A673 (cell line): ENCODE measurements around the gene ZNF416. TPM values are rescaled to one million over a fixed set of nuclear protein-coding genes. Genes with fewer than 3 reads are reported as not detected.
A peak's percentile ranks its signal among the peaks of the same experiment; 100 is the strongest.

Experiments used
- BruUV-seq: library from RNA; stranded (reverse); fragments of 400-500 nt; replicated peaks from 2 replicates; lab custom pipeline; 2021; lab: Mats Ljungman, UMichigan
- CTCF ChIA-PET: fragments of 300-600 bp; sonication (Branson Sonifier 250); formaldehyde crosslinking; loops from one replicate; lab custom pipeline; 2022; ENCODE audit warnings: antibody characterized with exemption; lab: Charles Lee
- POLR2A ChIA-PET: fragments of 300-600 bp; sonication (Branson Sonifier 250); formaldehyde crosslinking; loops from one replicate; lab custom pipeline; 2022; ENCODE audit warnings: antibody characterized with exemption; ENCODE audit not compliant: low non-redundant PET; lab: Charles Lee
- DNase-seq: peaks from one replicate; pipeline ENCODE4 v3.0.0-alpha.2; 2015; ENCODE audit warnings: low spot score
- H3K27ac ChIP-seq: fragments of 200-600 bp; sonication (generic); 2 replicates; pipeline ENCODE4 v1.5.1; 2016; ENCODE audit warnings: mixed run types, low read depth, mild to moderate bottlenecking, mixed read lengths, antibody characterized with exemption, low read length; ENCODE audit not compliant: poor library complexity, severe bottlenecking
- H3K27me3 ChIP-seq: fragments of 200-600 bp; sonication (generic); replicated peaks from 2 replicates; pipeline ENCODE4 v1.6.1; 2017; ENCODE audit warnings: mixed run types, low read depth, mild to moderate bottlenecking, mixed read lengths, antibody characterized with exemption, low read length; ENCODE audit not compliant: insufficient read depth, poor library complexity
- H3K36me3 ChIP-seq: fragments of 200-600 bp; sonication (generic); 2 replicates; pipeline ENCODE4 v1.6.1; 2016; ENCODE audit warnings: mixed run types, mild to moderate bottlenecking, mixed read lengths, antibody characterized with exemption, low read length; ENCODE audit not compliant: insufficient read depth, poor library complexity, severe bottlenecking
- H3K4me1 ChIP-seq: fragments of 200-600 bp; sonication (generic); 2 replicates; pipeline ENCODE4 v1.6.1; 2017; ENCODE audit warnings: mixed run types, mild to moderate bottlenecking, mixed read lengths, antibody characterized with exemption, low read length; ENCODE audit not compliant: insufficient read depth, poor library complexity, severe bottlenecking
- H3K4me3 ChIP-seq: fragments of 200-600 bp; sonication (generic); 2 replicates; pipeline ENCODE4 v1.5.1; 2016; ENCODE audit warnings: low read depth, mixed run types, mild to moderate bottlenecking, mixed read lengths, low read length; ENCODE audit not compliant: poor library complexity, severe bottlenecking
- H3K9me3 ChIP-seq: fragments of 200-600 bp; sonication (generic); 2 replicates; pipeline ENCODE4 v1.6.1; 2016; ENCODE audit warnings: mixed run types, low read depth, mild to moderate bottlenecking, mixed read lengths, antibody characterized with exemption, low read length; ENCODE audit not compliant: poor library complexity, severe bottlenecking
- EZH2 ChIP-seq: fragments of 200-600 bp; sonication (generic); IDR thresholded peaks from 2 replicates; pipeline ENCODE4 v1.6.1; 2017; ENCODE audit warnings: borderline replicate concordance, low read depth, mild to moderate bottlenecking, mixed read lengths, antibody characterized with exemption, low read length; ENCODE audit not compliant: poor library complexity, severe bottlenecking
- intact Hi-C: fragments of 100-400 bp; cut with micrococcal nuclease; formaldehyde crosslinking; loops from one replicate; pipeline ENCODE4 v1.10.0; 2022; ENCODE audit not compliant: unreplicated experiment
- total RNA-seq: library from RNA; stranded (reverse); gene quantifications from 2 replicates; pipeline ENCODE4 v1.2.3, GENCODE V29; 2021
- TF ChIP-seq, protein P1 (sequence below): fragments of 300-800, 200-600 bp; sonication (generic); conservative IDR thresholded peaks from 2 replicates; pipeline ENCODE4 v1.5.1; 2017; ENCODE audit warnings: low read depth, mild to moderate bottlenecking, antibody characterized with exemption, low read length, moderate library complexity, mixed read lengths

The ZNF416 gene
- total RNA-seq, 1 experiment from 2014 or later = 6.8 TPM

DNA sequence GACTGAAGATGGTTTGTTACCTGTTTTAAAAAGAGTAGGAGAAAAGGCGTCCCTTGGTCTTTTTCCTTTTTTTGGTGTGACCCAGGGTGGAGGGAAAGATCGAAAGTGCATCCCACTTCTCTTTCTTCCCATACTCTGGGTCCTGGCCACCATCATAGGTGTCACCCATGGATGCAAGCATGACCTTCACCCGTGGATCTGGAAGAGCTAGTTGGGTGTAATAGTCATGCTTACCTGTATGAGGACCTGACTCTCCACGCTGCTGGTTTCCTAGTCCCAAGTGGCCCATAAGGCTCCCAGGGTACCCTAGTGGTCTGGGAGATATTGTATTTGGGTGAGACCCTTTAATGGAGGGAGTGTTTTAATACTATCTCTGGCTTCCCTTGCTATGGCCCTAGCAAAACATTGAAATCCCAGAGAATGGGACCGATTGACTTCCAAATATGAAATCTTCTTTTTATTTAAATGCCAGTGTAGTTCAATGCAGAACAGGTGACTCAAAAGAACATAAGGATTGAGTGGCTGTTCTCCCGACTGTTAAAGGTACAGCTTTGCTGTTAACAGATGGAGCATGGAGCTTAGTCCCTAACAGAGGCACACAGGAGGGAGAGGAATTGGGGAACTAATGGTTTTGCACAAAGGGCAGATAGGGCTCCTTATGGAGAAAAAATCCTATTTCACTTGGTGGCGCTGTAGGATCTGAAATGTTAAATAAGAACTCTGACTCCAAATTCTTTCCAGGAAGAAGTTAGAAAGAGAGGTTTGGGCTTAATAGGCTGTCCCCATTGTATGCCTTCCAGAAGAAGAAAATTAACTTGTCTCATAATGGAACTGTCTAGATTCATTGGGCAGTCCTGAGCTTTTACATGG, 12.1 kb downstream of the ZNF416 start:
- CTCF ChIA-PET = no interaction called here
- H3K36me3 ChIP-seq = peaks cover 2% of the 10 kb centered on the region
- TF ChIP-seq EZH2 = no peak
- TF ChIP-seq, protein P1, sequence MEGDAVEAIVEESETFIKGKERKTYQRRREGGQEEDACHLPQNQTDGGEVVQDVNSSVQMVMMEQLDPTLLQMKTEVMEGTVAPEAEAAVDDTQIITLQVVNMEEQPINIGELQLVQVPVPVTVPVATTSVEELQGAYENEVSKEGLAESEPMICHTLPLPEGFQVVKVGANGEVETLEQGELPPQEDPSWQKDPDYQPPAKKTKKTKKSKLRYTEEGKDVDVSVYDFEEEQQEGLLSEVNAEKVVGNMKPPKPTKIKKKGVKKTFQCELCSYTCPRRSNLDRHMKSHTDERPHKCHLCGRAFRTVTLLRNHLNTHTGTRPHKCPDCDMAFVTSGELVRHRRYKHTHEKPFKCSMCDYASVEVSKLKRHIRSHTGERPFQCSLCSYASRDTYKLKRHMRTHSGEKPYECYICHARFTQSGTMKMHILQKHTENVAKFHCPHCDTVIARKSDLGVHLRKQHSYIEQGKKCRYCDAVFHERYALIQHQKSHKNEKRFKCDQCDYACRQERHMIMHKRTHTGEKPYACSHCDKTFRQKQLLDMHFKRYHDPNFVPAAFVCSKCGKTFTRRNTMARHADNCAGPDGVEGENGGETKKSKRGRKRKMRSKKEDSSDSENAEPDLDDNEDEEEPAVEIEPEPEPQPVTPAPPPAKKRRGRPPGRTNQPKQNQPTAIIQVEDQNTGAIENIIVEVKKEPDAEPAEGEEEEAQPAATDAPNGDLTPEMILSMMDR = no peak
- H3K4me1 ChIP-seq = no peaks in the 10 kb centered on the region
- no peaks in the 10 kb centered on the region for H3K27me3 ChIP-seq
- H3K4me3 ChIP-seq = no peak overlapping the region
- H3K9me3 ChIP-seq = peaks cover 75% of the 10 kb centered on the region
- intact Hi-C loops = no loop called here
- POLR2A ChIA-PET = no interaction called here
- BruUV-seq = no TSS peak
- DNase-seq = no peak
- no peak overlapping the region for H3K27ac ChIP-seq

DNA sequence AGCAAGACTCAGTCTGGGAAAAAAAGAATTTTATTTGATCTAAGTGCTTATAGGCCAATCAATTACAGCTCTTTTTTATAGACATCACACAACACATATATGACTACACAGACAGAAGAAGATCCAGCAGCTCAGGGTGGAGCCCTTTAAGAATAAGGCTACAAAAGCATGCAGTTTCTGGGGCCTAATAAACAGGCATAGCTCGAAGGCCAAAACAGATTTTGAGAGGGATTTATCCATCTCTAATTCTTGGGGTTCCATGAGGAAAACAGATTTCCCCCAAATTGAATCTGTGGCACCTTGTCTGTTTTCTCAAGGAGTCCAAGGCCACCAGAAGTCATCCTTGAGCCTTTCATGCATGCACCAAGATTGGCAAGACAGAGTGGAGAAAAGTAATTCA, 15.2 kb downstream of the ZNF416 start:
- DNase-seq = no peak
- TF ChIP-seq, protein P1 = no peak
- Histone ChIP-seq H3K4me3 (no peak overlapping the region), H3K9me3 (peaks cover 65% of the 10 kb centered on the region), H3K36me3 (no peaks in the 10 kb centered on the region), H3K27me3 (no peaks in the 10 kb centered on the region), H3K27ac (no peak overlapping the region), H3K4me1 (no peaks in the 10 kb centered on the region)
- CTCF ChIA-PET = no interaction called here
- POLR2A ChIA-PET = no interaction called here
- intact Hi-C loops = no loop called here
- no TSS peak for BruUV-seq

DNA sequence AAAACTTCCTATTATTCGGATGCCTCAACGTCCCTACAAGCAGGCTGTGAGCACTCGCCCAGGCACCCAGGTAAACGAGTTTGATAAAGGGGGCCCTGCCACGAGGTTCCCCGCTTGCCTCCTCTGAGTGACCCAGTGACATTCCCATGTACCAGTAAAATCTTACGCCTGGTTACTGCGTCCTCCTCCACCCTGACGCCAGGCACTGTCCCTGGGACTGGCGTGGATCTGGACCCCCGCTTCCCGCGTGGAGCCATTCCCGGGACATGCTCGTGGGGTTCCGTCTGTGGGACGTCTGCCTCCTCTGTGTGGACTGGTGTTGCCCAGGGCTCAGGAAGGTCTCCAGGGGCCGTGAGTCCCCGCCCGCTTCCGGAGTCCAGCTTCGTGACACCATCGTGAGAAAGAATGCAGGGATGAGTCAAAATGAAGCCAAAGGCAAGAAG, 18.6 kb downstream of the ZNF416 start:
- intact Hi-C loops = no loop called here
- ChIA-PET POLR2A (no interaction called here), CTCF (no interaction called here)
- DNase-seq = peak; percentile 18
- no peaks in the 10 kb centered on the region for H3K4me1 ChIP-seq
- peak overlapping the region; percentile 96 for H3K4me3 ChIP-seq
- H3K36me3 ChIP-seq = peaks cover 8% of the 10 kb centered on the region
- peaks cover 37% of the 10 kb centered on the region for H3K9me3 ChIP-seq
- no peaks in the 10 kb centered on the region for H3K27me3 ChIP-seq
- H3K27ac ChIP-seq = no peak overlapping the region
- BruUV-seq = no TSS peak
- TF ChIP-seq, protein P1 = no peak
- TF ChIP-seq EZH2 = no peak
